LNCaP clone FGC (cell line): ENCODE results near the gene ECHDC3.
A peak's percentile ranks its signal among the peaks of the same experiment; 100 is the strongest.
"Not testable (repeated sequence)": the region's sequence is repeated elsewhere in the genome, so short reads cannot be mapped to it uniquely, and the experiment has no call there.

Experiments
- DNase-seq: peaks from one replicate; pipeline ENCODE4 v3.0.0-alpha.2; 2011; ENCODE audit warnings: low read depth
- H3K4me3 ChIP-seq: 2 replicates; pipeline ENCODE4 v1.5.1; 2011; ENCODE audit warnings: mild to moderate bottlenecking, low read depth, low read length, control low read depth
- CTCF ChIP-seq: IDR thresholded peaks from 2 replicates; pipeline ENCODE4 v1.5.1; 2012; ENCODE audit warnings: mild to moderate bottlenecking; ENCODE audit not compliant: control insufficient read depth, insufficient read depth; ENCODE audit errors: extremely low read depth

ECHDC3 gene

GRCh38 chr10:11700539-11700938, 41.6 kb upstream of the ECHDC3 start:
- H3K4me3 ChIP-seq = no peak overlapping the region
- DNase-seq = no peak
- TF ChIP-seq CTCF = no peak

- DNase-seq = no peak
- no peak for TF ChIP-seq CTCF
- no peak overlapping the region for H3K4me3 ChIP-seq
Measured at GRCh38 chr10:11701451-11702095, 40.6 kb upstream of the ECHDC3 start.

GRCh38 chr10:11702264-11702663, 39.9 kb upstream of the ECHDC3 start:
- DNase-seq = no peak
- no peak overlapping the region for H3K4me3 ChIP-seq
- TF ChIP-seq CTCF = no peak

GRCh38 chr10:11704092-11704491, 38.1 kb upstream of the ECHDC3 start:
- no peak for DNase-seq
- TF ChIP-seq CTCF = no peak
- H3K4me3 ChIP-seq = no peak overlapping the region

- DNase-seq = no peak
- no peak overlapping the region for H3K4me3 ChIP-seq
- no peak for TF ChIP-seq CTCF
Measured at GRCh38 chr10:11705722-11706121, 36.5 kb upstream of the ECHDC3 start.

- no peak overlapping the region for H3K4me3 ChIP-seq
- TF ChIP-seq CTCF = 0 out of 2 replicates have a peak, but pooled peaks have one; percentile 10
Measured at GRCh38 chr10:11706895-11707567, 35.2 kb upstream of the ECHDC3 start.

GRCh38 chr10:11707624-11708350, 34.4 kb upstream of the ECHDC3 start:
- no peak for TF ChIP-seq CTCF
- no peak for DNase-seq
- H3K4me3 ChIP-seq = no peak overlapping the region

More at GRCh38 chr10:11706895-11707567, 35.2 kb upstream of the ECHDC3 start:
- no peak for DNase-seq

GRCh38 chr10:11708801-11709200, 33.4 kb upstream of the ECHDC3 start:
- DNase-seq, H3K4me3 ChIP-seq: not testable (repeated sequence)
